Neural crest cell (in vitro differentiated cells): Measurements from ENCODE around the gene MESP2. TPM values are rescaled to one million over a fixed set of nuclear protein-coding genes. Genes with fewer than 3 reads are reported as not detected.

ENCODE experiments used
- DNase-seq: peaks from one replicate; pipeline ENCODE4 v3.0.0; 2021; ENCODE audit warnings: low read depth, mixed read lengths, low spot score
- H3K27ac Mint-ChIP-seq: one replicate; pipeline ENCODE4 v1.8.0; 2021; ENCODE audit warnings: mild to moderate bottlenecking, mixed read lengths; ENCODE audit not compliant: unreplicated experiment
- H3K27me3 Mint-ChIP-seq: 2 replicates; pipeline ENCODE4 v1.8.0; 2021; ENCODE audit warnings: low read depth, mild to moderate bottlenecking, mixed read lengths
- H3K36me3 Mint-ChIP-seq: 2 replicates; pipeline ENCODE4 v1.8.0; 2021; ENCODE audit warnings: low read depth, mild to moderate bottlenecking, mixed read lengths
- H3K4me1 Mint-ChIP-seq: 2 replicates; pipeline ENCODE4 v1.8.0; 2021; ENCODE audit warnings: mixed read lengths
- H3K4me3 Mint-ChIP-seq: one replicate; pipeline ENCODE4 v1.8.0; 2021; ENCODE audit warnings: mild to moderate bottlenecking, mixed read lengths
- H3K9me3 Mint-ChIP-seq: 2 replicates; pipeline ENCODE4 v1.8.0; 2021; ENCODE audit warnings: mixed read lengths
- total RNA-seq: library from RNA; stranded (reverse); gene quantifications from 2 replicates; pipeline ENCODE4 v1.2.1, GENCODE V29; 2021
- TF ChIP-seq, protein P1 (sequence below): fragments of 200-600 bp; sonication (generic); conservative IDR thresholded peaks from 2 replicates; pipeline ENCODE4 v1.5.0; 2021; ENCODE audit warnings: antibody characterized with exemption, mild to moderate bottlenecking

MESP2 gene
- total RNA-seq, 1 donor from 2014 or later: 0.42 TPM

DNA sequence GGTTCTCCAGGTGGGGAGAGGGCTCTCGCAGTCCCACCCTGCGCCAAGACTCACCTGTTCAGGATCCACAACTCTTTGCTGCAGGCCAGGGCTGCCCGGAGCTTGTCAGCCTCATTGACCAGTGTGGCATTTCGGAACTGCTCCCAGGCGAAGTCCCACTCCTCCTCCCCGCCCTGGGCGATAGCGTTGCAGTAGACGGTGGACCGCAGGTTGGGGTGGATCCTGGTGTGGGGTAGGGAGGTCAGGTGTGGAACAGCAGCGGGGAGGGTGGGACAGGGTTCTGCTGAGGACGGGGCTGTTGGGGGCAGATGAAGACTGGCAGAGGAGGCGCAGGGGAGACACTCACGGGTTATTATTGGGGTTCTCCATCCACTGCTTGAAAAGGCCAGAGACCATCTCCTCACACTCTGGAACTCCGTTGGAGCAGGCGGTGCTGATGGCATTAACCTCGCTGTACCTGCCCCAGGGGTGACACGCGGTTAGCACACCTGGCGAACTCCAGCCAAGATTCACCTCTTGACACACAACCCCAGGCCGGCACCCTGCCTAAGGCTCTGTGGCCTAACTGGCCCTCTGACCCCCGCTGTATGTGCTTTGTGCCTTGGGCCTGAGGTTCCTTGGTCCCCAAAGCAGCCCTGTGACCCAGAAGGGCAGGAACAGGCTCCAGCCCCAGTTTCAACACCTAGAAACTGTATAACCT, 16.1 kb downstream of the MESP2 start:
- H3K4me3 Mint-ChIP-seq: no peak overlapping the region
- H3K4me1 Mint-ChIP-seq: no peaks in the 10 kb centered on the region
- TF ChIP-seq, protein P1, sequence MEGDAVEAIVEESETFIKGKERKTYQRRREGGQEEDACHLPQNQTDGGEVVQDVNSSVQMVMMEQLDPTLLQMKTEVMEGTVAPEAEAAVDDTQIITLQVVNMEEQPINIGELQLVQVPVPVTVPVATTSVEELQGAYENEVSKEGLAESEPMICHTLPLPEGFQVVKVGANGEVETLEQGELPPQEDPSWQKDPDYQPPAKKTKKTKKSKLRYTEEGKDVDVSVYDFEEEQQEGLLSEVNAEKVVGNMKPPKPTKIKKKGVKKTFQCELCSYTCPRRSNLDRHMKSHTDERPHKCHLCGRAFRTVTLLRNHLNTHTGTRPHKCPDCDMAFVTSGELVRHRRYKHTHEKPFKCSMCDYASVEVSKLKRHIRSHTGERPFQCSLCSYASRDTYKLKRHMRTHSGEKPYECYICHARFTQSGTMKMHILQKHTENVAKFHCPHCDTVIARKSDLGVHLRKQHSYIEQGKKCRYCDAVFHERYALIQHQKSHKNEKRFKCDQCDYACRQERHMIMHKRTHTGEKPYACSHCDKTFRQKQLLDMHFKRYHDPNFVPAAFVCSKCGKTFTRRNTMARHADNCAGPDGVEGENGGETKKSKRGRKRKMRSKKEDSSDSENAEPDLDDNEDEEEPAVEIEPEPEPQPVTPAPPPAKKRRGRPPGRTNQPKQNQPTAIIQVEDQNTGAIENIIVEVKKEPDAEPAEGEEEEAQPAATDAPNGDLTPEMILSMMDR: no peak
- no peak overlapping the region for H3K27ac Mint-ChIP-seq
- H3K9me3 Mint-ChIP-seq: peaks cover 8% of the 10 kb centered on the region
- DNase-seq: no peak
- peaks cover 5% of the 10 kb centered on the region for H3K36me3 Mint-ChIP-seq
- H3K27me3 Mint-ChIP-seq: peaks cover 8% of the 10 kb centered on the region

DNA sequence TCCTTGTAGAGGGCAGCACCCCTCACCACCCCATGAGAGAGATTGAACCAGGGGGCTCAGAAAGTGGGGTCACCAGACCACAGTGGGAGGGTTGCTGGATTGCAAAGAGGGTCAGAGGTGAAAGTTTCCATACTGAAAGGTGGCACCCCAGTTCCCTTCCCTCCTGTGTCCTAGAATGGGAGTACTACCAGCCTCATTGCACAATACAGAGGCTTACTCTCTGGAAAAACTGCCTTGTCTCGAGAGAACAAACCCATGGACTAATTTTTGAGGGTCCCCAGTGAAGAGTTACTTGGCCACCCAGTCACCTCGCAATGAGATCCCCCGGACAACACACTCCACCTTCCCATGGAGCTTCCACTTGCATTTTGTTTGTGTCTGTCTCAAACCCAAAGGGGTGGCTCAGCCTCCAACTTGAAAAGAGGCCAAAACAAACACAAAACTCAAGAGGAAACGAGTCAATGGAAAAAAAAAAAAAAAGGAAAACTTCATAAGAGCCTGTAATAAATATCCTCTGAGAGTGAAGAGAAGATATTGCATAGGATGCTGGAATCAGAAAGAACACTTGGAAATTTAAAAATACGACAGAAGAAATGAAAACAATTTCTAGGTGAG, 18.6 kb downstream of the MESP2 start:
- Mint-ChIP-seq H3K4me1 (no peaks in the 10 kb centered on the region), H3K27ac (no peak overlapping the region), H3K27me3 (peaks cover 8% of the 10 kb centered on the region), H3K9me3 (no peaks in the 10 kb centered on the region), H3K36me3 (no peaks in the 10 kb centered on the region), H3K4me3 (no peak overlapping the region)
- no peak for DNase-seq
- TF ChIP-seq, protein P1: no peak

DNA sequence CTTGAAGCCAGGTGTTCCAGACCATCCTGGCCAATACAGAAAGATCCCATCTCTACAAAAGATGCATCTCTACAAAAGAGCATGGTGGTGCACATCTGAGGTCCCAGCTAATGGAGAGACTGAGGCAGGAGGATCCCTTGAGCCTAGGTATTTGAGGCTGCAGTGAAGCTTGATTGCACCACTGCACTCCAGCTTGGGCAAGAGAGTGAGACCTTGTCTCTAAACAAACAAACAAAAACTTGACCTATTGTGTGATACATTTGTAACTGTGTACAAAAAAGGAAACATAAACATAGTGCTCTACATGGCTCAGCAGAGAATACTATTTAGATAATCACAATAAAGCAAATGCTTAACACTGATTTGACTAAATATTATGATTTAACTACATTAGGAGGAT, 19.9 kb downstream of the MESP2 start:
- peaks cover 8% of the 10 kb centered on the region for H3K27me3 Mint-ChIP-seq
- H3K36me3 Mint-ChIP-seq: no peaks in the 10 kb centered on the region
- no peak overlapping the region for H3K27ac Mint-ChIP-seq
- DNase-seq: no peak
- H3K9me3 Mint-ChIP-seq: no peaks in the 10 kb centered on the region
- no peaks in the 10 kb centered on the region for H3K4me1 Mint-ChIP-seq
- TF ChIP-seq, protein P1: no peak
- no peak overlapping the region for H3K4me3 Mint-ChIP-seq

DNA sequence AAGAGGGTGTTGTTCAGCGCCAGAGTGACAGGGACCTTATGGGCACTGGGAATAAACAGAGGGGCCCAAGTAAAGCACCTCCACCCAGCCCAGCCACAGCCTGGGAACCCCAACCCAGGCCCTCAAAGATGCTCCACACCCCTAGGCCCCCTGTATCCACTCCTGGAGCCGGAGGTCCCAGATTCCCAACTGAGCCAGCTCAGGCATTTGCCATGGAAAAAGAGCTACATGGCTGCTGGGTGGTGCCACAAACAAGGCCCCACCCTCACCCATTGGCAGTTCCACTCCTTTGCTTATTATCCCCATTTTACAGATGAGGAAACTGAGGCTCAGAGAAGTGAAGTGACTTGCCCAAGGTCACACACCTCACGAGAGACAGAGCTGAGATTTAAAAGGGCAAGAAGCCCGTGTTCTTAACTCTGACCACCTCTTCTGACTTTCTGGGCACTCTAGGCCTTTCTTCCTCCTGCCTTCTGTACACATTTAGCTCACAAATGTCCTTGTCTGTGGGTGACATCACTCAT, 21.6 kb downstream of the MESP2 start:
- H3K4me3 Mint-ChIP-seq: no peak overlapping the region
- H3K4me1 Mint-ChIP-seq: no peaks in the 10 kb centered on the region
- DNase-seq: no peak
- peaks cover 8% of the 10 kb centered on the region for H3K27me3 Mint-ChIP-seq
- TF ChIP-seq, protein P1: no peak
- no peak overlapping the region for H3K27ac Mint-ChIP-seq
- H3K9me3 Mint-ChIP-seq: no peaks in the 10 kb centered on the region
- H3K36me3 Mint-ChIP-seq: no peaks in the 10 kb centered on the region

DNA sequence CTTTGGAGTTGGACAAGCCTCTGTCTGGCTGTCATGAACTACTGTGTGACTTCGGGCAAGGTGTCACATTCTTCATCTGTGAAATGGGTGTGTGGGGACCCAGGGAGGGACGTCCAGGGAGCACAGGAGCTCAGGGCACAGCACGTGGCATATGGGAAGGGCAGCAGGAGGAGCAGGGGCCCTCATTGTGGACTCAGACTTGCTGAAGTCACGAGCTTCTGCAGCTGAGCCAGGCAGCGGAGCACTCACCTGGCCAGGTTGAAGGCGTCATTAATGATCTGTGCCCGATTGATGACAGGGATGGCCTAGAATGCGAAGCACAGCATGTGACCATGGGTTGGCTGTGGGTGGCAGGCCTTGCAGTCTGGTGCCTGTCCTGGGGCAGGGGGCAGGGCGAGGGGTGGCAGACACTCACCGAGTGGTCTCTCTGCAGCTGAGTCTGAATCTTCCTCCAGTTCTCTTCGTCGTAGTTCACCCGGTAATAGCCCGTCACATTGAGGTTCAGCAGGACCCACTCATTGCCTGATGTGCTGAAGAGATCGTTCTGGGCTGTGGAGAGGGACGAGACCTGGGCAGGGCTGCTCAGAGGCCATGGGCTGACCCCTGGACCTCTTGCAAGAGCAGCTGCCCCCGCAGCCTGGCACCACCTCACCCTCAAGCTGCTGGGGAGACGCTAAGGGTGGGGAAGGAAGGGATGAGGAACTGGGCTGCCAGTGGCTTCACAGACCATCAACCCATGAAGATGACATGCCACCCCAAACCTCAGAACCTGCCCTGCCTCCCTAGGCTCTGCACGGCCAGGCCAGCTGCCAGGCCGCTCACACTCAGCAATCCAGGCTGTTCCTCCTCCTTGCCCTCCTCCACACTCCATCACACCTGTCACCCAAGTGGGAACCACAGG, 23.1 kb downstream of the MESP2 start:
- H3K27me3 Mint-ChIP-seq: peaks cover 5% of the 10 kb centered on the region
- no peaks in the 10 kb centered on the region for H3K9me3 Mint-ChIP-seq
- no peaks in the 10 kb centered on the region for H3K4me1 Mint-ChIP-seq
- no peak overlapping the region for H3K27ac Mint-ChIP-seq
- DNase-seq: no peak
- TF ChIP-seq, protein P1: no peak
- no peaks in the 10 kb centered on the region for H3K36me3 Mint-ChIP-seq
- H3K4me3 Mint-ChIP-seq: no peak overlapping the region
